NCI-H345 treated with DMSO at 0.1 percent for 48 hours (cell line): ENCODE measurements around the gene NUDT8.
A peak's percentile ranks its signal among the peaks of the same experiment; 100 is the strongest.
"Not testable (repeated sequence)": the region's sequence is repeated elsewhere in the genome, so short reads cannot be mapped to it uniquely, and the experiment has no call there.

Source experiments
- DNase-seq: peaks from one replicate; lab custom pipeline; 2025; ENCODE audit not compliant: unreplicated experiment; lab: John Stamatoyannopoulos, UW

Gene NUDT8

DNA sequence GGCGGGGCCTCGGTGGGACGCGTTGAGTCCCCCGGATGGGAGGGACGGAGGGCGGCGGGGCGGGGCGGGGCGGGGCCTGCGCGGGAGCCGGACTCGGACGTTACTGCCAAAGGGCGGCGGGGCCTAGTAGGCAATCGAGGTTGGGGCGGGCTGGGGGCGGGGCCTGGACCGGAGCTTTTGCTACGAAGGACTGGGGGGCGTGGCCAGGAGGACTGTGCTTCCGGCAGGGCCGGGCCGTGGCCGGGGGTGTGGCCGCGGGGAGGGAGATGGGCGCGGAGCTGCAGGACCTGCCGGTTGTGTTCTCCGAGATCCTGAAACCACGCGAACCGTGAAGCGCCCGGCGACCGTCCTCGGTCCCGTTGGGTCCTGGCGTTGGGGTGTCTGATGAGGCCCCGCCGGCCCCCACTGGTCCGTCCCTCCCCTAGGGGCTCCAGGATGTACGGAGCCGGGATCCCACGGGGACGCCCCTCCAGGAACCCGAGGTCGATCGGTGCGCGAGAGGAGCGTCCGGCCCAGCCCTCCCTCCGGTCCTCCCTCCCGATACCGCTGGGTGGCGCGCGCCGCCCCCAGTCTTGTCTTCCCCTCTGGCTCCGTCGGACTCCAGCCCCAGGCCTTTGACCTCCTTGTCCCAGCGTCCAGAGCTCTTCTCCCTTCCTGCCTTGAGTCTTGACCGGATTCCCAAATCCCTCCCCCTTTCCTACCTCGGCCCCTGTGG lies 648 bp upstream of the NUDT8 start:
- DNase-seq: peak; percentile 85

DNA sequence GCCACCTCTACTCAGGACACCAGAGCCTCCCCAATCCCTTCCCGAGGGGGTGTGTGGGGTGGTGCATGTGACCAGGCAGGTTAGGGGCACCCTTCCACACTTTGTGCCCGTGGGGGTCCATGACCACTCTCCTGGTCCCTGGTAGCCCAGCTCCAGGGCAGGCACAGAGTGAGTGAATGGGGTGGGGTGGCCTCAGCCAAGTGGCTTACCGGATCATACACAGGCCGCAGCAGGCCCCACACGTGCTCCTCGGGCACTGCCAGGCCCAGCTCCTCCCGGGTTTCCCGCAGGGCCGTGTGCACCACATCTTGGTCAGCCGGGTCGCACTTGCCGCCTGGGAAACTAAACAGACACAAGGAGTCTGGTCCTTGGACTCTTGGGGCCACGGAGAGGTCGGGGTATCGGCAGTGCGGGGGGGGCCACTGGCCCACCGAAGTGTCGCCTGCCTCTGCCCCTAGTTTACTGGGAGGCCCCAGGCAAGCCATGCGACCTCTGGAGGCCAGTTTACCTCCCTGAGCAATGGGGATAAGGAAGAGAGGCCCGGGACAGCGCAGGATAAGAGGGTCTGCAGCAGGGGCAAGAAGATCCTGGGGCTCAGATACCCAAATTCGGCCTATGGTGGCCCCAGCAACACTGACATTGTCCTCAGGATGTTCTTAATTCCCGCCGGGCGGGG lies 889 bp downstream of the NUDT8 start:
- DNase-seq: no peak

DNA sequence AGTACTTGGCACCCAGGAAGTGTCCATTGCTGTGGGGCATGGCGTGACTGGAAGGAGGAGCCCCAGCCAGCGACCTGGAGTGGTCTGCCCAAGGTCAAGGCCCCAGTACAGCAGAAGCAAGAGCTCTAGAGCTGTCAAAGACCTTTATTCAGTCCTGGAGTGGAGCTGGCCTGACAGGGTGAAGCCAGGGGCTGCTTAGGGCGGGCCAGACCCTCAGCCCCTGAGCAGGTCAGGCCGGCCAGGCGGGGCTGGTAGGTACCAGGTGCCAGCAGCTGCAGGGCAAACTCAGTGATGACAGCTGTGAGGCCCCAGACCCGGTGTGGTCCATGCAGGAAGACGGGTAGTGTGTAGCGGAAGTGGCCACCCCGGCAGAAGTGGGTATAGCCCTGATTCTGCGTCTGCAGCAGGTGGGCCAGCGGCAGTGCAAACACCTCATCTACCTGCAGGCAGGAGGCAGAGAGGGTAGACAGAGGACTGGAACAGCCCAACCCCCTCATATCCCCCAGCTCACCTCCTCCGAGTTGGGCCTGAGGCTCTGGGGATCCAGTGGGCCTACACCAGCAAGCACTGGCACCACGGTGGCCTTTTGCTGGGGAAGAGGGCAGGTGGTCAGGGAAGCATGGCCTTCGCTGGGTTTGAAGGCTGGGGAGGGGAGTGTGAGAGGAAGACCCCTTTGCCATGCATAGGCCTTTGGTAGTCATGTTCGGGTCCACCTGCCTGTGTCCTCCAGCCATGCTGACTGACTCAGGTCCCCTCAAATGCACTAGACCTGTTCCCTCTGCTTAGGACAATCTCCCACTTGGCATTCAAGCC lies 1.7 kb downstream of the NUDT8 start:
- DNase-seq: no peak

DNA sequence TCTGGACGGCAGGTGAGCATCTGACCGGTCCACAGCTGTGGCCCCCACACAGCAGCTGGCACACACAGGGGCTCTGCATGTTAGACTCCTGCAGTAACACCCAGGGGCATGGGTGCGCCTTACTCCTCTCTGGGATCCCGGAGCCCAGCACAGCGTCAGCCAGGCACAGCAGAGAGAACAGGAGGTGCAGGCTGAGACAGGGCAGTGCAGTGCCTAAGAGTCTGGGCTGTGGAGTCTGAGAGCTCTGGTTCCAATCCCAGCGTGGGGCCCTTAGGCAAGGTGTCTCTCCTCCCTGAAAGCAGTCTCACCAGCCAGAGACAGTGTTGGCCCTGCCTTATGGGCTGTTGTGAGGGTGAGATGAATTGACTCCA lies 2.3 kb downstream of the NUDT8 start:
- DNase-seq: no peak

- DNase-seq: no peak
These were observed 2.8 kb downstream of the NUDT8 start for GRCh38 chr11:67626970-67627369.

DNA sequence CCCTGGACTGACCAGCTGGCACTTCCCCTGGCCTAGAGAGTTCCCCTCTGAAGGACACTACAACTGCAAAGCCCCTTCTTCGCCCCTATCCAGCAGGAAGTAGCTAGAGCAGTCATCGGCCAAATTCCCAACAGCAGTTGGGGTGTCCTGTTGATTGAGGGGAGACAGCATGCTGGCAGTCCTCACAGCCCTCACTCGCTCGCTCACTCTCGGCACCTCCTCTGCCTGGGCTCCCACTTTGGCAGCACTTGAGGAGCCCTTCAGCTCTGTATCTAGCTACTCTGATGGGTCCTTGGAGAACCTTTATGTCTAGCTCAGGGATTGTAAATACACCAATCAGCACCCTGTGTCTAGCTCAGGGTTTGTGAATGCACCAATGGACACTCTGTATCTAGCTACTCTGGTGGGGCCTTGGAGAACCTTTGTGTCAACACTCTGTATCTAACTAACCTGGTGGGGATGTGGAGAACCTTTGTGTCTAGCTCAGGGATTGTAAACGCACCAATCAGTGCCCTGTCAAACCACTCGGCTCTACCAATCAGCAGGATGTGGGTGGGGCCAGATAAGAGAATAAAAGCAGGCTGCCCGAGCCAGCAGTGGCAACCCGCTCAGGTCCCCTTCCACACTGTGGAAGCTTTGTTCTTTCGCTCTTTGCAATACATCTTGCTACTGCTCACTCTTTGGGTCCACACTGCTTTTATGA lies 3.5 kb downstream of the NUDT8 start:
- not testable (repeated sequence) for DNase-seq

DNA sequence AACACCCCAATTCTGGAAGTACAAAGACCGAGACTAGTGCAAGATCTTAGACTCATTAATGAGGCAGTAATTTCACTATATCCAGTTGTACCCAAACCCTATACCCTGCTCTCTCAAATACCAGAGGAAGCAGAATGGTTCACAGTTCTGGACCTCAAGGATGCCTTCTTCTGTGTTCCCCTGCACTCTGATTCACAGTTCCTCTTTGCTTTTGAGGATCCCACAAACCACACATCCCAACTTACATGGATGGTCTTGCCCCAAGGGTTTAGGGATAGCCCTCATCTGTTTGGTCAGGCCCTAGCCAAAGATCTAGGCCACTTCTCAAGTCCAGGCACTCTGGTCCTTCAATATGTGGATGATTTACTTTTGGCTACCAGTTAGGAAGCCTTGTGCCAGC lies 5.9 kb downstream of the NUDT8 start:
- DNase-seq: not testable (repeated sequence)

- not testable (repeated sequence) for DNase-seq
These were observed 6.8 kb downstream of the NUDT8 start for GRCh38 chr11:67622905-67623304.

DNA sequence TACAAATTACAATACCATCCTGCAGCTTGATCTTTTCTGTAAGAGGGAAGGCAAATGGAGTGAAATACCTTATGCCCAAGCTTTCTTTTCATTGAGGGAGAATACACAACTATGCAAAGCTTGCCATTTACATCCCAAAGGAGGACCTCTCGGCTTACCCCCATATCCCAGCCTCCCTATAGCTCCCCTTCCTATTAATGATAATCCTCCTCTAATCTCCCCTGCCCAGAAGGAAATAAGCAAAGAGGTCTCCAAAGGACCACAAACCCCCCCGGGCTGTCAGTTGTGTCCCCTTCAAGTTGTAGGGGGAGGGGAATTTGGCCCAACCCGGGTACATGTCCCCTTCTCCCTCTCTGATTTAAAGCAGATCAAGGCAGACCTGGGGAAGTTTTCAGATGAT lies 7.8 kb downstream of the NUDT8 start:
- DNase-seq: not testable (repeated sequence)

DNA sequence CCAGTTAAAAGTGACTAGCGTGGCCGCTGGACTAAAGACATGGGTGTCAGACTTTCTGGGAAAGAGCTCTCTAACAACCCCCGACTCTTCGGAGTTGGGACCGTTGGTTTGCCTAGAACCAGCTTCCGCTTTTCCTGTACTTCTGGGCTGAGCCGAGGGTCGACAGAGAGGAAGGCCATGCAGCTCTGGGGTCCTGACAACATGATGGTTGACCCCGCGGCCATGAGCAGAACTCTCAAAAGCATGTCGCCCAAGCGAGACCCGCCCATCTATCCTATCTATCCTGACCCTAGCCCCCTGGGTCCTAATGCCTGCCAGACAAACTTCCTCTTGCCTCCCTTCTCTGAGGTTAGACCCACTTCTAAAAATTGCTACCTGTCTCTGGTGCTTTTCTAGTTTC lies 9.1 kb downstream of the NUDT8 start:
- not testable (repeated sequence) for DNase-seq

- not testable (repeated sequence) for DNase-seq
These were observed 9.8 kb downstream of the NUDT8 start for GRCh38 chr11:67619683-67620618.

DNA sequence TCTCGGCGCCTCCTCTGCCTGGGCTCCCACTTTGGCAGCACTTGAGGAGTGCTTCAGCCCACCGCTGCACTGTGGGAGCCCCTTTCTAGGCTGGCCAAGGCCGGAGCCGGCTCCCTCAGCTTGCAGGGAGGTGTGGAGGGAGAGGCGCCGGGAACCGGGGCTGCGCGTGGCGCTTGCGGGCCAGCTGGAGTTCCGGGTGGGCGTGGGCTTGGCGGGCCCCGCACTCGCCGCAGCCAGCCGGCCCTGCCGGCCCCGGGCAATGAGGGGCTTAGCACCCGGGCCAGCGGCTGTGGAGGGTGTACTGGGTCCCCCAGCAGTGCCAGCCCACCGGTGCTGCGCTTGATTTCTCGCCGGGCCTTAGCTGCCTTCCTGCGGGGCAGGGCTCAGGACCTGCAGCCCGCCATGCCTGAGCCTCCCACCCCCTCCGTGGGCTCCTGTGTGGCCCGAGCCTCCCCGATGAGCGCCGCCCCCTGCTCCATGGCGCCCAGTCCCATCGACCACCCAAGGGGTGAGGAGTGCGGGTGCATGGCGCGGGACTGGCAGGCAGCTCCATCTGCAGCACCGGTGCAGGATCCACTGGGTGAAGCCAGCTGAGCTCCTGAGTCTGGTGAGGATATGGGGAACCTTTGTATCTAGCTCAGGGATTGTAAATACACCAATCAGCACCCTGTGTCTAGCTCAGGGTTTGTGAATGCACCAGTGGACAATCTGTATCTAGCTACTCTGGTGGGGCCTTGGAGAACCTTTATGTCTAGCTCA lies 10.7 kb downstream of the NUDT8 start:
- DNase-seq: not testable (repeated sequence)

DNA sequence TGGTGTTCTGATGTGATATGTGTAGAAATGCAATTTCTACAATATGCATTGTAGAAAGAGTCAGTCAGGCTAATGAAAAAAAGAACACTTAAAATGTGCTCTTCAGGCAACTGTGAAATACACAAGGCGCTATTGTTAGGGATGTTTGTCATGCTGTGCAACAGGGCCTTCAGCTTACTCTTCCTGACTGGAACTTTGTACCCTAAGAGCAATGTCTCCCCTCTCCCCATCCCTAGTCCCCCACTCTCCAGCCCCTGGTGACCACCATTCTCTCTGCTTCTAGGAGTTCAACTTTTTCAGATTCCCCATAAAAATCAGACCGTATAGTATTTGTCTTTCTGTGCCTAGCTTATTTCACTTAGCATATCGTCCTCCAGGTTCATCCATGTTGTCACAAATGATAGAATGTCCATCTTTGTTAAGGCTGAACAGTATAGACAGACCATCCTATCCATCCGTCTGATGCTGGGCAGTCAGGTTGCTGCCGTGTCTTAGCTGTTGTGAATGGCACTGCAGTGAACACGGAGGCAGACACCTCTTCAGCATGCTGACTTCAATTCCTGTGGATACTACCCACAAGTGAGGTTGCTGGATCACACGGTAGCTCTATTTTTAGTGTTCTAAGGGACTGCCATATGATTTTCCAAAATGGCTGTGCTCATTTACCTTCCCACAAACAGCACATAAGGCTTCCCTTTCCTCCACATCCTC lies 12.3 kb downstream of the NUDT8 start:
- no peak for DNase-seq

GRCh38 chr11:67616431-67617242 lies 13.1 kb downstream of the NUDT8 start:
- no peak for DNase-seq

DNA sequence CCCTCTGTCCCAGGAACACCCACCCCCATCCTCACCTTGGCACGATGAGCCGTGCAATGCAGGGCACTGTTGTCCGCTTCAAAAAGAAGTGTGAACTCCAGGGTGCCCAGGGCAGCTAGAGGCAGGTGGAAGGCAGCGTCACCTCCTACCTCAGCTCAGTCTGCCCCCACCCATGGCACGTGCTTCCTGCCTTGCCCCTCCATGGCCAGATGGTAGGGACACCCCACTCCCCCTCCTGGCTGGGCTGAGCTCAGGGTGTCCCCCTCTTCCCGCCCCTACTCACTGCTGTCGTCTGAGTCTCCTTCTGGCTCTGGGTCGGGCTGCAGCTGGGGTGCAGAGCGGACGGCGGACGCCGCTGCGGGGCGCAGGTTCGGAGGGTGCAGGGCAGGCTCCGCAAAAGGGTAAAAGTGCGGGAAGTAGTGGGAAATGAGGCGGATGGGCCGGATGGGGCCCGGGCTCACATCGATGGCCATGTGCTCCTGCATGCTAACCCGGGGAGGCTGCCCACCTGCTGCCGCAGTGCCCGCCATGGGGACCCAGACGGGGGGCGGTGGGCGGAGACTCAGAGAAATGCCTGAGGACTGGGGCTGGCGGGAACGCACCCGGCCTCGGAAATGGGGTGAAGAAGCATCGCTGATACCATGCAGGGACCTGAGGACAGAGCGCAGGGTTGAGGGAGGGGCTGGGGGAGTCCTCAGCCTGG lies 13.9 kb downstream of the NUDT8 start:
- DNase-seq: no peak

- no peak for DNase-seq
These were observed 14.7 kb downstream of the NUDT8 start for GRCh38 chr11:67614730-67615714.
